ENCODE results near the gene LYZ. TPM values are rescaled to one million over a fixed set of nuclear protein-coding genes. Genes with fewer than 3 reads are reported as not detected.

LYZ gene
- total RNA-seq, 1 experiment from 2014 or later = not detected

- Histone ChIP-seq H3K79me1 (ENCODE audit: insufficient read depth, low read depth, low read length, poor library complexity, severe bottlenecking) (no peaks in the 10 kb centered on the region), H2AFZ (ENCODE audit: low read length) (no peak overlapping the region), H2AK5ac (ENCODE audit: insufficient read length, low read length) (no peak overlapping the region), H4K20me1 (ENCODE audit: control insufficient read depth, insufficient read depth, insufficient read length) (no peaks in the 10 kb centered on the region), H3T11ph (ENCODE audit: low read length) (no peak overlapping the region), H2BK120ac (ENCODE audit: low read depth, low read length, poor library complexity, severe bottlenecking) (no peak overlapping the region), H2BK15ac (ENCODE audit: low read depth, low read length) (no peak overlapping the region), H3K9me3 (ENCODE audit: control insufficient read depth, low read depth, low read length) (no peaks in the 10 kb centered on the region), H3K4me2 (ENCODE audit: insufficient read depth, insufficient read length, low read length) (no peak overlapping the region), H3K56ac (ENCODE audit: insufficient read length, low read depth, low read length) (no peak overlapping the region), H2BK20ac (ENCODE audit: low read depth, low read length, poor library complexity, severe bottlenecking) (no peak overlapping the region), H3K27me3 (ENCODE audit: insufficient read depth, low read length) (no peaks in the 10 kb centered on the region), H3K23ac (ENCODE audit: insufficient read length, low read depth, low read length) (no peak overlapping the region), H3K18ac (ENCODE audit: insufficient read length, low read depth, low read length) (no peak overlapping the region), H2BK5ac (ENCODE audit: insufficient read length, low read length) (no peak overlapping the region), H3K4me1 (ENCODE audit: insufficient read depth, low read length) (no peaks in the 10 kb centered on the region), H3K4ac (ENCODE audit: low read depth, low read length) (no peak overlapping the region), H4K5ac (ENCODE audit: insufficient read length, low read depth, low read length) (no peak overlapping the region), H3K14ac (ENCODE audit: insufficient read depth, low read length) (no peak overlapping the region), H3K23me2 (ENCODE audit: insufficient read length, low read depth, low read length, poor library complexity, severe bottlenecking) (no peaks in the 10 kb centered on the region), H3K79me2 (ENCODE audit: insufficient read depth, low read length) (no peaks in the 10 kb centered on the region), H4K8ac (replicated peaks; ENCODE audit: insufficient read length, low read depth, low read length) (no peak overlapping the region), H3K27ac (ENCODE audit: insufficient read length, low read depth, low read length) (no peak overlapping the region), H4K91ac (ENCODE audit: insufficient read length, low read depth, low read length) (no peak overlapping the region), H3K9ac (ENCODE audit: extremely low read depth, insufficient read length, low read length) (no peak overlapping the region), H2BK12ac (ENCODE audit: insufficient read length, low read depth, low read length) (no peak overlapping the region)
- Mint-ChIP-seq H3K4me3 (no peak overlapping the region), H3K9me3 (no peaks in the 10 kb centered on the region), H3K4me1 (no peaks in the 10 kb centered on the region), H3K27me3 (ENCODE audit: low read depth) (no peaks in the 10 kb centered on the region), H3K36me3 (ENCODE audit: insufficient read depth in 1 of 3, low read depth in 3 of 3) (peaks cover 0 to 24% (median 21%) of the 10 kb centered on the region in 3 experiments; a peak in 6 of 7 replicates), H3K27ac (no peak overlapping the region)
- no peak for DNase-seq
- peak; percentile 47; the same call in 2 of the 3 replicates for TF ChIP-seq CTCF (conservative IDR thresholded peaks at IDR 0.05)
- WGBS (ENCODE audit: extremely low coverage, insufficient read length, low lambda C conversion rate) = no CpG with 5 or more reads among the region's 1 CpG
These were observed 40.2 kb downstream of the LYZ start for GRCh38 chr12:69388371-69388770.
